Measurements from ENCODE around the gene NKG7. TPM values are rescaled to one million over a fixed set of nuclear protein-coding genes. Genes with fewer than 3 reads are reported as not detected.
A peak's percentile ranks its signal among the peaks of the same experiment; 100 is the strongest.

Gene NKG7
- total and polyA plus RNA-seq, 2 of the 13 experiments (the other 11 are each of a cell fraction or from before 2014, with no cell fraction given): 0.40 TPM; not detected in 1

DNA sequence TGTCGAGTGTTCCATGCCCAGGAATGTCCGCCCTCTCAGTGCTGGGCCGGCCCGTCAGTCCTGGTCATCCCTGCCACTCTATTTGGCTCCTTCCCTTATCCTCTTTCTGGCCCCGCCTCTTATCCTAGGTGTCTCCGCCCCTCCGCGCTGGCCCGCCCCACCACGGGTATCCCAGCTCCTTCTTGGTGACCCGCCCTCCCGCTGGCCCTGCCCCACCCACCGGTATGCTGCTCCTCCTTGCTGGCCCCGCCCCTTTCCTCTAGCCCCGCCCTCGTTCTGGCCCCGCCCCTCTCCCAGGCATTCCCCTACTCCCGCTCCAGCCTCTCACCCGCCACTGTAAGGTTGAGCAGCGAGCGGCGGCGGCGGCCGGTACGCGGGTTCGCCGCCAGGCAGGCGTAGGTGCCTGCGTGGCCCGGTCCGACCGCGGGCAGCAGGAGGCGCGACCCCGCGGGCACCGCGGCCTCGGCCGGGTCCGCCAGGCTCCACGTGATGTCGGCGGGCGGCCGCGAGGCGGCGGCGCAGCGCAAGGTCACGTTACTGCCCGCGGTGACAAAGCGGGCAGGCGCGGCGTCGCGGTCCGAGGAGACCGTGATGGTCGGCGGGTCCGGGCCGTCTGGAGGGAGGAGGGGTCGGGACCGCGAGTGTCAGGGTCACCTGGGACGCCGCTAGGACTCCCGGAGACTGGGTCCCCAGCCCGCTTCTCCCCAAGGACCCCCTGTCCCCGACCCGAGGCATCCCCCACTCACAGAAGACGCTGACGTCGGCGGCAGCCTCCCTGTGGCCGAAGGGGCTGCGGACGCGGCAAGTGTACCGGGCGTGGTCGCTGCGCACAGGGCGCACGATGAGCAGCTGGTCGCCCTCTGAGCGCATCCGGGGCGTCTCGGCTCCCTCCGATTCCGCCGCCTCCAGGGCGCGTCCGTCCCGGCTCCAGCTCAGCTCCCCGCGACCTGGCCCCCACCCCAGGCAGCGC is 32.5 kb downstream of the NKG7 start (continued):
- TF ChIP-seq, protein P1, sequence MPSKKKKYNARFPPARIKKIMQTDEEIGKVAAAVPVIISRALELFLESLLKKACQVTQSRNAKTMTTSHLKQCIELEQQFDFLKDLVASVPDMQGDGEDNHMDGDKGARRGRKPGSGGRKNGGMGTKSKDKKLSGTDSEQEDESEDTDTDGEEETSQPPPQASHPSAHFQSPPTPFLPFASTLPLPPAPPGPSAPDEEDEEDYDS (CRISPR knock-in tag; IDR thresholded peaks at IDR 0.05): peak; percentile 45; the same call in 1 of the 2 replicates
- TF ChIP-seq ZNF772 (CRISPR knock-in tag; IDR thresholded peaks at IDR 0.05): no peak; the same call in 1 of the 2 replicates
- no peak for TF ChIP-seq ZNF160 (CRISPR knock-in tag; IDR thresholded peaks at IDR 0.05)

DNA sequence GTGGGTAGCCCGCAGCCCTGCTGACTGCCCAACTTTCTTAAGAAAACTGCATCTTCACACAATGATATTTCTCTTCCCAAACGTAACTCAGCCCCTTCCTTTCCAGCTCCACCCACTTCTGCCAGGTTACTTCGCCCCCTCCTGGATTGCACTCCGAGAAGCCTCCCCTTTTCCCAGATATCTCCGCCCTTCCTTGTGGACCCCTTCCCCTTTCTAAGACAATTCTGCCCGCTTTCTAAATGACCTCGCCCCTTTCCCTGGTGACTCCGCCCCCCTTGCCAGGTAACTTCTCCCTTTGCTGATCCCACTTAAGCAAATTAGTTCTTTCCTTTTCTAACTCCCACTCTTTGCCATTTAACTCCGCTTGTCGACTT is 33.2 kb downstream of the NKG7 start:
- intact Hi-C loops (cut with micrococcal nuclease; ENCODE audit: unreplicated experiment) (loop anchor here (1.0 to 2.0 kb wide), 3 partner anchors 24 to 100 kb away; no protein-coding TSS in a partner anchor), in situ Hi-C loops (cut with HindIII; ENCODE audit: extremely low pct_ligation_motif_present, low pct_unique_long_range_greater_than_20kb) (no loop called here)
- no peaks in the 10 kb centered on the region for H3K79me2 ChIP-seq (ENCODE audit: insufficient read depth, low read length)
- H4K20me1 ChIP-seq (ENCODE audit: insufficient read depth, low read length): peaks cover 7% of the 10 kb centered on the region; the same call in 1 of the 2 replicates
- H2AFZ ChIP-seq (ENCODE audit: low read length): no peak overlapping the region
- ATAC-seq (no peak), FAIRE-seq (no peak), DNase-seq (ENCODE audit: low spot score) (no peak)
- CTCF ChIA-PET (ENCODE audit: low intra/inter-chr PET ratio, low total read pairs): interaction anchor here (1.0 to 3.1 kb wide), 5 partner anchors 28 to 99 kb away, joined by 3 to 38 read pairs (median 9); no protein-coding TSS in a partner anchor
- no peaks in the 10 kb centered on the region for H3K27me3 ChIP-seq (ENCODE audit: control insufficient read depth in 1 of 2, insufficient read depth in 2 of 2, low read length in 2 of 2)
- H3K9ac ChIP-seq (ENCODE audit: insufficient read depth, low read depth, low read length): peak overlapping the region; percentile 53
- peak overlapping the region; percentile 67 to 80 (median 80) for H3K4me3 ChIP-seq (replicated peaks in 1 of 3; ENCODE audit: insufficient read depth in 1 of 3, low read depth in 2 of 3, low read length in 3 of 3)
- H3K36me3 ChIP-seq (replicated peaks in 1 of 2; ENCODE audit: control insufficient read depth in 1 of 2, insufficient read depth in 2 of 2, low read length in 2 of 2): peaks cover 4 to 5% of the 10 kb centered on the region in 2 experiments; a peak in 3 of 5 replicates
- peak overlapping the region; percentile 86 for H3K4me2 ChIP-seq (ENCODE audit: low read depth, low read length)
- no TSS peak for BruUV-seq (replicated peaks)
- POLR2A ChIA-PET: interaction anchor here (0.6 to 6.9 kb wide), 14 partner anchors 12 to 256 kb away, joined by 3 to 211 read pairs (median 9); partner anchors contain the start of genes ETFB, LIM2 and NKG7
- H3K4me1 ChIP-seq (ENCODE audit: insufficient read depth, low read length): peaks cover 48% of the 10 kb centered on the region
- no peak for TF ChIP-seq KDM5A (IDR thresholded peaks at IDR 0.05; ENCODE audit: borderline replicate concordance, low read length)
- TF ChIP-seq POLR2A (IDR thresholded peaks at IDR 0.05; ENCODE audit: insufficient read depth in 1 of 2, low read depth in 2 of 2, low read length in 2 of 2): 0 out of 4 replicates have a peak, but pooled peaks of 1 of the 2 experiments have one; percentile 6
- TF ChIP-seq, protein P2, sequence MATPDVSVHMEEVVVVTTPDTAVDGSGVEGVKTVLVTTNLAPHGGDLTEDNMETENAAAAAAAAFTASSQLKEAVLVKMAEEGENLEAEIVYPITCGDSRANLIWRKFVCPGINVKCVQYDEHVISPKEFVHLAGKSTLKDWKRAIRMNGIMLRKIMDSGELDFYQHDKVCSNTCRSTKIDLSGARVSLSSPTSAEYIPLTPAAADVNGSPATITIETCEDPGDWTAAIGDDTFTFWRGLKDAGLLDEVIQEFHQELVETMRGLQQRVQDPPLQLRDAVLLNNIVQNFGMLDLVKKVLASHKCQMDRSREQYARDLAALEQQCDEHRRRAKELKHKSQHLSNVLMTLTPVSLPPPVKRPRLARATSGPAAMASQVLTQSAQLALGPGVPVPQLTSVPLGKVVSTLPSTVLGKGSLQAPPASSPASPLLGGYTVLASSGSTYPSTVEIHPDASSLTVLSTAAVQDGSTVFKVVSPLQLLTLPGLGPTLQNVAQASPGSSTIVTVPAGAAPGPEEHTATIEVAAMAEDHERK (CRISPR knock-in tag; IDR thresholded peaks at IDR 0.05; ENCODE audit: low read depth): no peak
- 0 out of 2 replicates have a peak, but pooled peaks have one; percentile 13 for TF ChIP-seq POLR2G (IDR thresholded peaks at IDR 0.05; ENCODE audit: low read depth, low read length)
- TF ChIP-seq ZSCAN31 (CRISPR knock-in tag; IDR thresholded peaks at IDR 0.05; ENCODE audit: low read depth): 0 out of 2 replicates have a peak, but pooled peaks have one; percentile 28
- TF ChIP-seq KAT8 (CRISPR knock-in tag; IDR thresholded peaks at IDR 0.05): 0 out of 2 replicates have a peak, but pooled peaks have one; percentile 2
- TF ChIP-seq, protein P3, sequence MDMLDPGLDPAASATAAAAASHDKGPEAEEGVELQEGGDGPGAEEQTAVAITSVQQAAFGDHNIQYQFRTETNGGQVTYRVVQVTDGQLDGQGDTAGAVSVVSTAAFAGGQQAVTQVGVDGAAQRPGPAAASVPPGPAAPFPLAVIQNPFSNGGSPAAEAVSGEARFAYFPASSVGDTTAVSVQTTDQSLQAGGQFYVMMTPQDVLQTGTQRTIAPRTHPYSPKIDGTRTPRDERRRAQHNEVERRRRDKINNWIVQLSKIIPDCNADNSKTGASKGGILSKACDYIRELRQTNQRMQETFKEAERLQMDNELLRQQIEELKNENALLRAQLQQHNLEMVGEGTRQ (IDR thresholded peaks at IDR 0.05; ENCODE audit: low read depth, low read length): no peak
- TF ChIP-seq, protein P3 (CRISPR knock-in tag; IDR thresholded peaks at IDR 0.05; ENCODE audit: borderline replicate concordance): no peak
- TF ChIP-seq ZNF329 (CRISPR knock-in tag; IDR thresholded peaks at IDR 0.05; ENCODE audit: low read depth): 0 out of 2 replicates have a peak, but pooled peaks have one; percentile 12
- TF ChIP-seq, protein P4, sequence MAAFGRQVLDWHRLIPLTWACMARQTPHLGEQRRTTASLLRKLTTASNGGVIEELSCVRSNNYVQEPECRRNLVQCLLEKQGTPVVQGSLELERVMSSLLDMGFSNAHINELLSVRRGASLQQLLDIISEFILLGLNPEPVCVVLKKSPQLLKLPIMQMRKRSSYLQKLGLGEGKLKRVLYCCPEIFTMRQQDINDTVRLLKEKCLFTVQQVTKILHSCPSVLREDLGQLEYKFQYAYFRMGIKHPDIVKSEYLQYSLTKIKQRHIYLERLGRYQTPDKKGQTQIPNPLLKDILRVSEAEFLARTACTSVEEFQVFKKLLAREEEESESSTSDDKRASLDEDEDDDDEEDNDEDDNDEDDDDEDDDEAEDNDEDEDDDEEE (CRISPR knock-in tag; IDR thresholded peaks at IDR 0.05): 0 out of 2 replicates have a peak, but pooled peaks have one; percentile 57
- no peak for TF ChIP-seq RAD21 (CRISPR knock-in tag; IDR thresholded peaks at IDR 0.05)
- TF ChIP-seq IKZF4 (CRISPR knock-in tag; IDR thresholded peaks at IDR 0.05; ENCODE audit: borderline replicate concordance, low read depth, not compliant biosample characterization): no peak
- peak overlapping the region; percentile 40 for H3K27ac ChIP-seq (ENCODE audit: extremely low read length, insufficient read depth, low read length)
- H3K9me3 ChIP-seq (ENCODE audit: low read length): no peaks in the 10 kb centered on the region
- 60% methylated on average over 10 of the region's 10 CpGs for WGBS (ENCODE audit: low lambda C conversion rate)

Measured in HepG2 (cell line).